HG03469 (cell line): Measurements from ENCODE around the gene RBX1.
"Not testable (repeated sequence)": the region's sequence is repeated elsewhere in the genome, so short reads cannot be mapped to it uniquely, and the experiment has no call there.

Source experiments
- ATAC-seq: cut with Tn5 transposase; IDR thresholded peaks from one replicate; pipeline ENCODE4 v1.9.1; 2021; ENCODE audit warnings: mild to moderate bottlenecking, moderate library complexity, moderate number of reproducible peaks; ENCODE audit not compliant: unreplicated experiment

RBX1 gene

DNA sequence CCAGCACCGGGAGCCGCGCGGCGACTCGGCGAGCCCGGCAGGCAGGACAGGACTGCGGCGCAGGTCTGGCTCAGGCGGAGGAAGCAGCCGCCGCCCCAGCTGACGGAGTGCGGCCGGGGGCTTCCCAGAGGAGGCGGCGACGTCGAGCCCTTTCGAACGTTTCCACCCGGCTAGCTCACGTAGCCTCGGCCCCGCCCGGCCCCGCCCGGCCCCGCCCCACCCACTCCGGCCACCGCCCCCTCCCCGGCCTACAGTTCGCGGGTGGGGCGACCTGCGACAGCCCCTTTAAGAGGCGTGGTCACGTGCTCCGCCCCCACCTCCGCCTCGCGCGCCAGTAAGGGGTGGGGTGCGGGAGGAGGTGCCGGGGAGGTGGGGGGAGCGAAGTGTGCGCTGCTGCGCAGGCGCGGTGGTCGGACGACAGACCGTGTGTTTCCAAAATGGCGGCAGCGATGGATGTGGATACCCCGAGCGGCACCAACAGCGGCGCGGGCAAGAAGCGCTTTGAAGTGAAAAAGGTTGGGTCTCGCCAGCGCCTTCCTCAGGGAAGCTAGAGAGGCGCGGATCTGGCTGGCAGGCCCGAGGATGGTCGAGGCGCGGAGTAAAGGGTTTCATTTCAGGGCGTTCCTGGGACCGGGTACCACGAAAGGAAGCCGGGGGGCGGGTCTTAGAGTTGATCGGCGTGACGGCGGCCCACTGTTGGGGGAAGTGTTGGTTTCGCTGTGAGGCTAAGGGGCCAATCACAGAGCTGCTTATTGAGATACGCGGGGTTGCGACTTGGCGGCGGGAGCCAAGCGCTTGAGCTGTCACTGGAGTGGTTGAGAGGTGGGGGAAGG is at the start of gene RBX1:
Gene RBX1 (plus strand): TSS at position 417 of the 833 bp plus-strand sequence. CDS start 21 bp downstream, at position 438.
- peak; percentile 57 for ATAC-seq

DNA sequence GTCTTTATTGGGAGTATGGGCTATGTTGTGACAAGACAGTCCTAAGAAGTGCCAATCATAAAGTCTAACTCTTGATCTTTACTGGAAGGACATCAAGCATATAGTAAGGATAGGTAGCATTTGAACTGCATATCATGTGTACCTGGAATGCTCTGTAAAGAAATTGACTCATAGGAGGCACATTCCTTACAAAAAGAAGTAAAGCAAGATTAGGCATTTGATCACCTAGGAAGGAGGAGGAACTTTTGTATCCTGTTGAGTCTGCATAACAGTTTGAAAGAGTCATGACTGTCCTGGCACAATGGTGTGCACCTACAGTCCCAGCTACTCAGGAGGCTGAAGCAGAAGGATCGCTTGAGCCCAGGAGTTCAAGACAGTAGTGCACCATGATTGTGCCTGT is 47.1 kb upstream of the RBX1 start:
- no peak for ATAC-seq

DNA sequence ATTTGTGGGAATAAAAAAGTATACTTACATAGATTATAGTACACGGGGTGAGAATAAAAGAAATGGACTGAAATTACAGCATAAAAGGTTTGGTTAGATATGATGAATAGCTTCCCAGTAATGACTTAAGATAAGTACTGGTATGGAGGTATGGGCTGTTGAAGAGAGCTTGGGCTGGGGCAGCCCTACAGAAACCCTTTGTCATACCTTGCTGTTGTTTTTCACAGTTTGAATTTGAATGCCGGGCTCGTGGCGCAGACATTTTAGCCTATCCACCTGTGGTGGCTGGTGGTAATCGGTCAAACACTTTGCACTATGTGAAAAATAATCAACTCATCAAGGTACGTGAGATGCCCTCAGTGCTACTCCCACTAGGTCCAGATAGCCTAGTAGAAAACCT is 42.3 kb upstream of the RBX1 start:
- ATAC-seq = no peak

DNA sequence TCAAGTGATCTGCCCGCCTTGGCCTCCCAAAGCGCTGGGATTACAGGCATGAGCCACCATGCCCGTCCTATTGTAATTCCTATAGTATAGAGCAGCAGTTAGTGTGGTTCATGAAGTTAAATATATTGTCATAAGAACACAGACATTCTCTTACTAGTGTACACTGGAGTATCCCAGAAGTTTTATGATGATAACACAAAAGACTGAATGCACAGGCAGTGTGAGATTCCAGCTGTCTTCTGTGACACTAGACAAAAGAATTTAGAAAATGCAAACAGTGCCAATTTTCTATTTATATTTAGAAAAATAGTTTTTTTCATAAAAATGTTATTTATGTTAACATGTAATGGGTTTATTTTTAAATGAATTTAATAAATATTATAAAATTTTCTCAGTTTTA is 39.4 kb upstream of the RBX1 start:
- no peak for ATAC-seq

DNA sequence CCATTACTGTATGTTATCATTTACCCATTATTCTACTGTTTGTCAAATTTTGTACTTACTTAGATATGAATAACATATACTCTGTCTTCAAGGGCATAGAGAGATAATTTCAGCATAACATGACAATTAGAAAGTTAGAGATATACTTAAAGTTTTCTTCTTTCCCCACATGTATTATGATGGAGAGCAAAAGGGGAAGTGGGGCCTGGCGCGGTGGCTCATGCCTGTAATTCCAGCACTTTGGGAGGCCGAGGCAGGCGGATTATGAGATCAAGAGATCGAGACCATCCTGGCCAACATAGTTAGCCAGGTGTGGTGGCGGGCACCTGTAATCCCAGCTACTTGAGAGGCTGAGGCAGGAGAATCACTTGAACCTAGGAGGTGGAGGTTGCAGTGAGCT is 38.2 kb upstream of the RBX1 start:
- not testable (repeated sequence) for ATAC-seq

DNA sequence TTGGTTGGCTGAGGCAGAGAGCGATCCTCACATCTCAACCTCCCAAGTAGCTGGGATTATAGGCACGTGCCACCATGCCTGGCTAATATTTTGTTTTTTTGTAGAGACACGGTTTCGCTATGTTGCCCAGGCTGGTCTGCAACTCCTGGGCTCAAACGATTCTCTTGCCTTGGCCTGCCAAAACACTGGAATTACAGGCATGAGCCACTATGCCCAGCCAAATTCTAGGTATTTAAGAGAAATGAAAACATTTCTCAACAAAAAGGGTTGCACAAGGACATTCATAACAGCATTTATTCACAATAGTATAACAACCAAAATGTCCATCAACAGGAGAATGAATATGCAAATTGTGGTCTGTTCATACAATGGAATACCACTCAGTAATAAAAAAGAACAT is 31.7 kb upstream of the RBX1 start:
- no peak for ATAC-seq

DNA sequence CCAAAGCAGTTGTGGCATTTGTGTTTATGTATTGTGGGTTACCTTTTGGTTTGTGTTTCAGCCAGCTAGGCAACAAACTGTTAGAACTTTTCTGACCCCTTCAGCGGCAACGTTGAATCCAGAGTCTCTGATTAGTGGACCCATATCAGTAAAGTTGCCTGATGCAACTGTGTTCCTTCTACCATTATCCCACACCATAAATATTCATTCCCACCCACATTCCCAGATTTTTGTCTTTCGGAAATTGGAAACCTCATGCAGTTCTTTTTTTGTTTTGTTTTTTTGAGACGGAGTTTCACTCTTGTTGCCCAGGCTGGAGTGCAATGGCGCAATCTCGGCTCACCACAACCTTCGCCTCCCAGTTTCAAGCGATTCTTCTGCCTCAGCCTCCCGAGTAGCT is 30.7 kb upstream of the RBX1 start:
- no peak for ATAC-seq

DNA sequence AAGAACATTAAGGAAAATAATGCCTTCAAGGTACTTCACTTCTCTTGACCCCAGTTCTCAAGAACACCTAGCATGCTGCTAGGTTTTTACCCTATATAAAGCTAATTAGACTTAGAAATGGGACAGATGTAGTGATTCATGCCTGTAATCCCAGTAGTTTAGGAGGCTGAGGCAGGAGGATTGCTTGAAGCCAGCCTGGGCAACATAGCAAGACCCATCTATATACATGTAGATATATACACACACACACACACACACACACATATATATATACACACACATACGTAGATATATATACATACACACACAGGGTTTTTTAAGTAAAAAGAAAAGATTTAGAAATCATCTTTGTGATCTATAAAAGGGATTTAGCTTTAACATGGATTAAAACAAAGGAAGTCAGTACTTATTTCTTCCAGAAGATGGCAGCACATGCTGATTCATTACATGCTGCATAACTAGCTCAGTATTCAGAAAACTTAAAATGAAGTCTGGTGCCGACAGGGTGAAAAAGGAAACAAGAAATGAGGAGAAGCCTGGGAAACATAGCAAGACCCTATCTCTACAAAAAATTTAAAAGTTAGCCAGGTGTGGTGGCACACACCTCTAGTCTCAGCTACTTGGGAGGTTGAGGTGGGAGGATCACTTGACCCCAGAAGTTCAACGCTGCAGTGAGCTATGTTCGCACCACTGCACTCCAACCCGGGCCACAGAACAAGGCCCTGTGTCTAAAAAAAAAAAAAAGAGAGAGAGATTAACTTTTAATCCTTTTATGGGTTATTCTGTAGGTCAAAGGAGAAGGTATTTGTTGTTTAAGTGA is 28.5 kb upstream of the RBX1 start:
- no peak for ATAC-seq

DNA sequence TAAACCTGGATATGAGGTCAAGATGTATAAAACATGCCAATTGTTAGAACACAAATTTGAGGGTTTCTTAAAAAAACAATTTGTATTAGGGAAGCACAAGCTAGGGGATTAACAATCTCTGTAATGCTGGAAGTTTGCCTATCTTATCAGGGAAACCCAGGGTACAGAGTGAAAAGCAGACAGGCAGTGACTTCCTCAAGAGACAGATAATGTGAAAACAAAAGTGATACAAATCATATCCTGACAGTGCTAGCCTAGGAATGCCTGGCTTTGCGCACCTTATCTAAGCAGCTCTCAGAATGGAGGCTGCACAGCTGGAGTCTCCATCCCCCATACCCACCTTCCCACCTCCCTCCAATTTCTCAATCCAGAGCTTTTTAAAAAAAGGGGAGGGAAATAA is 22.5 kb upstream of the RBX1 start:
- no peak for ATAC-seq

DNA sequence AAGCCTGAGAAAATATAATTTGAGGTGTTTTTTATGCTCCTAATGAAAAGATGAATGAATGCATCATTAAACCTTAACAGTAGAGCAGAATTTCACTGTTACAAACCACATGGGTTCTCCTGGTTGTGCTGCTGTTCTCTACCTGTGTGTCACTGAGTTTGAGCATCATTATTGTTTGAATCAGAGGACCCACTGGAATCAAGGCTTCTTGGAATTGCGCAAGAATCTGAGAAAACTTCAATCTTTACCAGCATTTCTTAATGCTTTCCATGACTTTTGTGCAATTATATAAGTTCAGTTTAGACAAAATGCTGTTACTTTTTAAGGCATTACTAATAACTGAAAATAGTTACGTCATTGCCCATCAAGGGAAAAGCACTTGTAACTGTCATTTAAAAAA is 18.8 kb upstream of the RBX1 start:
- no peak for ATAC-seq

DNA sequence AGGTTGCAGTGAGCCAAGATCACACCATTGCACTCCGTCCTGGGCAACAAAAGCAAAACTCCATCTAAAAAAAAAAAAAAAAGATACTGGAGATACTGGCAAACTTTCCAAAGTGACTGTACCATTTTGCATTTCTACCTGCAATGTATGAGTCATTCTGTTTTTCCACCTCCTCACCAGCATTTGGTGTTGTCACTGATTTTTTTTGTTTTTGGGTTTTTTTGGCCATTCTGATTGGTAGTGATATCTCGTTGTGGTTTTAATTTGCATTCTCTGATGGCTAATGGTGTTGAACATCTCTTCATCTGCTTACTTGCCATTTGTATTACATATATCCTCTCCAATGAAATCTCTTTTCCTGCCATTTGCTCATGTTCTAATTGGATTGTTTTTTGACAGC is 12.0 kb upstream of the RBX1 start:
- ATAC-seq = no peak

DNA sequence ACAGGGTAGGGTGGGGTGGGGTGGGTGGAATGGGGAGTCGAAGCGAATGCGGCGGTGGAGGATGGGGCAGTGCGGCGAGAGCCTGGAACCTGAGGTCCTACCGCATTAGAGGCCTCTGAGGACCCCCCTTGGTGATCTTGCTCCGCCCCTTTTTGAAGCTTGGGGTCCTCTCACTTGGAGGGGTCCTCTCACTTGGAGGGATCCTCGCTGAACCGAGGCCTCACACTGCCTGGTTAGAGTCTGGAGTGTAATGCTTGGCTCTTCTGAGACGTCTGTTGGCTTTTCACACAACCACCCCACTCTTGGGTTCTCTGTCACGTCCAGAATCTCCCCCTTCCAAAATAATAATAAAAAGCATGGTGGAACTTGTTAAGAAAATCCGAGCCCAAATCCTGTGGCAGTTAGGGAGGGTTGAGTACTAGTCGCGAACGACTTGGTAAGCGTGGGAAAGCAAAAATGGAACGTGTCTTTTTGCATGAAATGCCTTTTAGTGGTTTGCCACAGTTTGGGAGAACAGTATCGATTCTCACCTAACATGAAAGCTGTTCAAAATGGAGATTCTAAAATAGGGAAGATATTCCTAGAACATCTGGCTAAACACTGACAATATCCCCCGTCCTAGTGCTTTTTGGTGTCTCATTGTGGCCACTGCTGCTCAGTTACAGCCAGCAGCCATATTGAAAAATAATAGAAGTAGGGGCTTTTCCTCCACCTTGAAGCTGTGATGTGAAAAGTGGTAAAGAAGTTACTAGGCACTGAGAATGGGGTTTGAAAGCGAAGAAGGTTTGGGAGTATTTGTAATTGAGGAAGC is 822 bp downstream of the RBX1 start:
- no peak for ATAC-seq

DNA sequence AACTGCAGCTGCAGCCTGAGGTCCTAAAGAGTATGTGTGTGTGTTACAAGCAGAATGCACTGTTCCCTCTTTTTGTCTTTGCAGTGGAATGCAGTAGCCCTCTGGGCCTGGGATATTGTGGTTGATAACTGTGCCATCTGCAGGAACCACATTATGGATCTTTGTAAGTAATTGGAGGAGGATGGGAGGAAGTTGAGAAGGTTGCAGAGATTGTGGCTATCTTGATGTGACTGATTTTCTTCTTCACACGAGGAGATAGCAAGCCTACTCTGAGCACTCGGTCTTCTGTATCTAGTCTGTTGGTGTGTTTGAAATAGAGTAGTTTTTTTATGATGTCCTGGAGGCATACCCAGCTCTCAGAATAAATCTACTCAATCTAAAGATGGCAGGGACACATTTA is 2.3 kb downstream of the RBX1 start:
- no peak for ATAC-seq

DNA sequence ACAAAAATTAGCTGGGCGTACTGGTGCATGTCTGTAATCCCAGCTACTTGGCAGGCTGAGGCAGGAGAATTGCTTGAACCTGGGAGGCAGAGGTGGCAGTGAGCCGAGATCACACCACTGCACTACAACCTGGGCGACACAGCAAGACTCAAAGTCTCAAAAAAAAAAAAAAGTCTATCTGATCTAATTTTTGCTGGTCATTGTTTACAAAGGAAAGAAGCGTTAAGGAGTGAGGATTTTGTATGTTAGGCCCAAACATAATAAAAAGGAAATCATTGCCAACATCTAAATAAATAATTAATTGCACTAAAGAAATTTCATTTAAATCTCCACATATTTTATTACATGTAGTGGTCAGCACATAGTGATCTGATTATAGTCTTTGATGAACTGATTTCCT is 2.9 kb downstream of the RBX1 start:
- no peak for ATAC-seq

DNA sequence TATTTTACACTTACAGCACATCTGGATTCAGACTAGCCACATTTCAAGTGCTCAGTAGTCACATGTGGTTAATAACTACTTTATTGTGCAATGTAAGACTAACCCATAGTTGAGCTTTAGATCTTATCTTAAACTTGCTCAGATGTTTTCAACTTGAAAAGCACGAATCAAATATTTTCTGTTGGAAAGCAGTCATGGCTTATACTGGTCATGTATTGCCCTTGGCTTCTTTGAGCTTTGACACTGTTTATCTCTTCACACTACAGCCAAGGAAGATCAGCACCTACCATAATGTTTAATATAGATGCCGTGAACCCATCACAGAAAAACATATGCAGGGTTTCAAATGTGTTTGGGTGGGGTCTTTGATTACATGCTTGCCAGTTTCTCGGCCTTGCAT is 4.4 kb downstream of the RBX1 start:
- ATAC-seq = no peak

DNA sequence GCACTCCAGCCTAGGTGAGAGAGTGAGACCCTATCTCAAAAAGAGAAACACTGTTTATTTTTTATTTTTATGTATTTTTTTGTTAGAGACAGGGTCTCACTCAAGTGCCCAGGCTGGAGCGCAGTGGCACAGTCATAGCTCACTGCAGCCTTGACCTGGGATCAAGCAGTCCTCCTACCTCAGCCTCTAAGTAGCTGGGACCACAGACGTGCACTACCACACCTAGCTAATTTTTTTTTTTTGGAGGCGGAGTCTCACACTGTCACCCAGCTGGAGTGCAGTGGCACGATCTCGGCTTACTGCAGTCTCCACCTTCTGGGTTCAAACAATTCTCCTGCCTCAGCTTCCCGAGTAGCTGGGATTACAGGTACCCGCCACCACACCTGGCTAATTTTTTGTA is 6.4 kb downstream of the RBX1 start:
- no peak for ATAC-seq

DNA sequence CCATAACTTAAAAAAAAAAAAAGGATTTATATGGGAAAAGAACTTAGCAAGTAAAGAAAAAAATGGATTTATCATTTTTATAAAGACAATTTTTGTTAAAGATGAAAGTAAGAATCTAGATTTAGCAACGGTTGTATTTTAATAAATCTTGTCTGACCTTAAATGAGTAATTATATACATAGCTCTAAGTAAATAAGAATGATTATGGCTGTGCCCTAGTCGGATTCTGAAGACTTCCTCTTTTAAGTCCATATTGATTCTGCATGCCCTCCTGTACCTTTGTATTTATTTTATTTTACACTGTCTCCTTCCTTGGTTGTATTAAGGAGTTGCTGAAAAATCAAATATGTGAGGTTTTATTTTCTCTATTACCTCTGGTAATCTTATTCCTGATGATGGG is 7.1 kb downstream of the RBX1 start:
- no peak for ATAC-seq

DNA sequence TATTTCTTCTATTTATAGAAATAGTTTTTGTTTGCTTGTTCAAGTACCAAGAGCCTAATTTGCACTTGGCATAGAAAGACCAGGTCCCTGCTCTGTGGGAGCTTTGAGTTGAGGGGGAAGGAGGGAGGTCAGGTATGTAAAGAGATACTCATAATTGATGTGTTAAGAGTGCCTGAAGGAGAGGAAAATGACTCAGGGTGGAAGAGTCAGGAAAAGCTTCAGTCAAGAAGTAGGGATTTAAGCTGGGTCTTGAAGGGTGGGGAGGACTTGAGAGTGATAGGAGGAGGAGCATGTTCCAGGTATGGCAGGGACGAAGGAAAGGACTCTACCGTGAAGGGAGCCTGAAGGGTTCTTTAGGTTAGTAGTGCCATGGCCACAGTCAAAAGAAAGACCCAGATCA is 9.0 kb downstream of the RBX1 start:
- no peak for ATAC-seq

DNA sequence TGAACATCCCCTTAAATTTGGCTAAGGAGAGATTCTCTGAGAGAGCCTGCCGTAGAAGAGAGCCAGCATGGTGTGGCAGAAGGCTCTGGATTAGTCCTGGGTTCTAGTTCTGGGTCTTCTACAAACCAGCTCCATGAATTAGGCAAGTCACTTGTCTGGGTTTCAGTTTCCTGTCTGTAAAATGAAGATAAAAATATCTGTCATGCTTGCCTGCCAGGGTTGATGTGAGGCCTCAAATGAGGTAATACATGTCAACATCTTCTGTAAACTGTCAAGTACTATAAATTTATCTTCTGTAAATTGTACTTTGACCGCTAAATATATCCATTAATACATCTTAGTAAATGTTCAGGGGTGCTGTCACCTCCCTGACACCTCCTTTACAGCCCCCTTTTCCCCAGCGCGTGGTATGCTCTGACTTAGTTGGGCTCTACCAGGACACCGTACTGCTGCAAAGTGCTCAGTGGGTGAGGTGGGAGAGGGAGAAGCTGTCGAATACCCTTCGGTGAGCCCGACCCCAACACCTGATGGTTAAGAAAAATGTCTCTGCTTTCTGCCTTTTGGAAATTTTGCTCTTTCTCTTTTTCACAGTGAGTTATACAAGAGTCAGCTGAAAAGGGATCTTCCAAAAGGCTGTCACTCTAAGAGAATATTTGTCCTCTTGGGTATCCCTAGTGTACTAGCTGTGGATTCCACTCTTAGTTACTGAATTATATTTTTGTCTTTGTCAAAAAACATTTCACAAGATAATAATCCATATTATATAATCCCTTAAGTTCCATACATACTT is 15.0 kb downstream of the RBX1 start:
- no peak for ATAC-seq

DNA sequence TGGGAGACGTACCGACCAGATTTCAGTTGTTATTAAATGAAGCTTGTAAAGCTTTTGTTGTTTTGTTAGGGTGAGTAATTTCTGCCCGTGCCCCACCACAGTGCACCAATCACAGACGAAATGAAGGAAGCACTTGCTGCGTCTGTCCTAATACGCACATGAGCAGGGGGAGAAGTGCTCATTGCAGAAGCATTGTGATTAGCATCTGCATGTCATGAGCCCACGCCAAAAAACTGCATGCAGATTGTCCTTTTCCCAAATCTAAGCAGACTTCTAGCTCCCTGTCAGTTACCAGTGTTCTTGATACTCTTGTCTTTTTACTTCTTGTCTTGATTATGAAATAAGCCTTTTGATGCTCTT is 15.5 kb downstream of the RBX1 start:
- ATAC-seq = no peak
